ENCODE results near the gene TMEM222.

GRCh38 chr1:27284425-27285273 lies 37.3 kb upstream of the TMEM222 start:
- TF ChIP-seq RAD21 (conservative IDR thresholded peaks at IDR 0.05) (peak; percentile 80), CTCF (IDR thresholded peaks at IDR 0.05; ENCODE audit: poor library complexity, severe bottlenecking) (peak; percentile 85), EZH2 (IDR thresholded peaks at IDR 0.05; ENCODE audit: borderline replicate concordance, insufficient read depth, low read length, poor library complexity, severe bottlenecking) (no peak), EP300 (conservative IDR thresholded peaks at IDR 0.05; ENCODE audit: poor library complexity, severe bottlenecking) (no peak), POLR2AphosphoS5 (IDR thresholded peaks at IDR 0.05) (no peak)
